Kidney (tissue), 22 donors: ENCODE data around the gene FAM118A. TPM values are rescaled to one million over a fixed set of nuclear protein-coding genes. Genes with fewer than 3 reads are reported as not detected.
A peak's percentile ranks its signal among the peaks of the same experiment; 100 is the strongest.
"Not testable (repeated sequence)": the region's sequence is repeated elsewhere in the genome, so short reads cannot be mapped to it uniquely, and the experiment has no call there.

Experiments
- DNase-seq, 5 donors: peaks; one replicate each; pipeline ENCODE4 v3.0.0-alpha.2; 2013 to 2020
- FAIRE-seq: peaks from 2 replicates; lab custom pipeline; 2012; peaks lifted over from hg19 to GRCh38; lab: Jason Lieb, UNC
- H3K27ac ChIP-seq, 2 donors: one replicate each; pipeline ENCODE4 v1.7.0; 2013; ENCODE audit warnings: low read depth in 2 of 2, low read length in 2 of 2, inconsistent platforms in 1 of 2
- H3K27me3 ChIP-seq: one replicate; pipeline ENCODE4 v1.7.1; 2013; ENCODE audit warnings: low read length, inconsistent platforms; ENCODE audit not compliant: control insufficient read depth, insufficient read depth
- H3K36me3 ChIP-seq, 3 donors: one replicate each; pipeline versions ENCODE4 v1.7.0 to v1.7.1; 2013; ENCODE audit warnings: low read length in 3 of 3, control low read depth in 1 of 3, inconsistent platforms in 1 of 3; ENCODE audit not compliant: insufficient read depth in 3 of 3, control insufficient read depth in 2 of 3
- H3K4me1 ChIP-seq, 3 donors: one replicate each; pipeline versions ENCODE4 v1.7.0 to v1.7.1; 2013; ENCODE audit warnings: low read length in 3 of 3, inconsistent platforms in 1 of 3, low read depth in 1 of 3; ENCODE audit not compliant: control insufficient read depth in 2 of 3, insufficient read depth in 2 of 3
- H3K4me3 ChIP-seq, 3 donors: one replicate each; pipeline versions ENCODE4 v1.7.0 to v1.8.1; 2013; ENCODE audit warnings: low read length in 3 of 3, control low read depth in 1 of 3, inconsistent platforms in 1 of 3
- H3K9ac ChIP-seq, 3 donors: one replicate each; pipeline versions ENCODE4 v1.7.0 to v1.7.1; 2013; ENCODE audit warnings: low read length in 3 of 3, control low read depth in 1 of 3, inconsistent platforms in 1 of 3
- H3K9me3 ChIP-seq, 3 donors: one replicate each; pipeline versions ENCODE4 v1.7.0 to v1.7.1; 2013; ENCODE audit warnings: low read length in 3 of 3, control low read depth in 1 of 3, inconsistent platforms in 1 of 3; ENCODE audit not compliant: control insufficient read depth in 2 of 3, insufficient read depth in 1 of 3
- intact Hi-C: fragments of 100-400 bp; cut with DNase I; formaldehyde crosslinking; loops from one replicate; pipeline ENCODE4 v1.11.1; 2022
- long read RNA-seq, 10 donors: library from polyadenylated mRNA in 1 of 10; unstranded in 1 of 10; transcript quantifications; one replicate each; pipeline ENCODE4 v2.0.0 and lab custom pipeline, GENCODE V29; 2021 to 2026
- polyA plus RNA-seq: library from polyadenylated mRNA; stranded (reverse); fragments of 350-450 nt; fragmentation: Illumina TruSeq; extraction: RNeasy Lipid Tissue Mini Kit (QIAGEN cat#74804); gene quantifications from one replicate; pipeline ENCODE4 v1.2.3, GENCODE V29; 2014; ENCODE audit warnings: low read depth, low replicate concordance; ENCODE audit not compliant: insufficient read depth
- total RNA-seq: library from RNA; stranded (reverse); fragmentation: NEBNext Ultra II Directional; extraction: Animal tissue kit (Norgen Biotek cat#: 25700); gene quantifications from one replicate; pipeline ENCODE4 v1.2.1, GENCODE V29; 2021
- TF ChIP-seq, protein P1 (sequence below): IDR thresholded peaks from 3 replicates; pipeline ENCODE4 v1.5.1; 2012; ENCODE audit warnings: mild to moderate bottlenecking, moderate library complexity, borderline replicate concordance; ENCODE audit not compliant: insufficient read depth; ENCODE audit errors: extremely low read depth
- donor health status: control.
- donor health status: control.
- donor health status: control.
- donor health status: control.
- donor health status: control.
- donor health status: DM: yes; HTN: yes; CAD: no.
- donor health status: Normal renal cell carcinoma (clear cell type).

FAM118A gene
- total RNA-seq (13.0 TPM), polyA plus RNA-seq (5.7 TPM)
- long read RNA-seq, donor 1, partial matches to known transcripts: 0 of 4 reads
- long read RNA-seq, donor 1, other reads (novel, unspliced or antisense): 0 of 4 reads
- long read RNA-seq, donor 2, partial matches to known transcripts: 0 of 4 reads
- long read RNA-seq, donor 2, other reads (novel, unspliced or antisense): 0 of 4 reads
- long read RNA-seq, donor 3, partial matches to known transcripts: 0 of 2 reads
- long read RNA-seq, donor 3, other reads (novel, unspliced or antisense): 0 of 2 reads
- long read RNA-seq, donor 4, partial matches to known transcripts: 0 of 4 reads
- long read RNA-seq, donor 4, other reads (novel, unspliced or antisense): 0 of 4 reads
- long read RNA-seq, donor 5: 0 reads
- long read RNA-seq, donor 6, partial matches to known transcripts: 0 of 1 reads
- long read RNA-seq, donor 6, other reads (novel, unspliced or antisense): 0 of 1 reads
- long read RNA-seq, donor 7, partial matches to known transcripts: 7 of 13 reads
- long read RNA-seq, donor 7, other reads (novel, unspliced or antisense): 6 of 13 reads
- long read RNA-seq, donor 8, partial matches to known transcripts: 0 of 4 reads
- long read RNA-seq, donor 8, other reads (novel, unspliced or antisense): 0 of 4 reads
- long read RNA-seq, donor 9, partial matches to known transcripts: 0 of 3 reads
- long read RNA-seq, donor 9, other reads (novel, unspliced or antisense): 0 of 3 reads
- long read RNA-seq, donor 10, partial matches to known transcripts: 0 of 1 reads
- long read RNA-seq, donor 10, other reads (novel, unspliced or antisense): 0 of 1 reads

DNA sequence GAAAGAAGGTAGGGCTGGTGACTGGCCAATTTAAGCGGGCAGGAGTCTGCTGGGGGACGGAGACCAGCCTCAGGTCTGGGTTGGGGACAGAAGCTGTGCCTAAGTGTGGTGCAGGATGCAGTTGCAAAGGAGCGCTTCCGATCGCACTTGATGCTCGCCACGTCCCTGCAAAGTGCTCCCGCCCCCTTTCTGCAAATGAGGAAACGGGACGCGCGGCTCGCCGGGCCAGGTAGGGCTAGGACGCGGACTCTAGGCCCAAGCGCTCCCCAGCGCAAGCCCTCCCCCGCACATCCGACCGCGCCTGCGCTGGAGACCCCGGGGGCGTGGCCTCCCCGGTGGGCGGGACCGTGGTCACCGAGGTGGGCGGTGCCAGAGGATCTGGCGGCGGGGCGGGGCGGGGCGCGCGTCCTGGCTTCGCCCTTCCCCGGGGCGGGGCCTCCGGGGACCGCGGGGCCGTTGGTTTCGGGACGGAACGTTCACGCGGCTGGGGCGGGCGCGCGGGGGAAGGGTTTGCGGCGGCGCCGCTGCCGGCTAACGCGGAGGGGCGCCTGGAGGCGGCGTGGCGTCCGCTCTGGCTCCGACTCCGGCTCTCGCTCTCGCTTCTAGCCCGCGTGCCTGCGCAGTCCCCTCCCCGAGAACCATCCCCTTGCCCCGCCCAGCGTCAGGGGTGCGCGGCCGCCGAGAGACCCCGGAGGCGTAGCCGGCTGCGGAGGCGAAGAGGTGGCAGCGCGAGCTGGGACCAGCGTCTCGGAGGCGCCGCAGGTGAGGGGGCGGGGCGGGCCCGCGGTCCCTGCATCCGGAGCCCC is at the start of gene FAM118A:
TSS of gene FAM118A (plus strand) at position 513 of the 806 bp plus-strand sequence. CDS start 12,446 bp downstream, outside the sequence.
- no peaks in the 10 kb centered on the region for H3K36me3 ChIP-seq
- DNase-seq (peak; percentile 94 to 98 (median 97)), FAIRE-seq (no peak)
- intact Hi-C loops: no loop called here
- peak within 1 kb of the TSS; percentile 77 to 85 (median 80) for H3K4me3 ChIP-seq
- peak within 1 kb of the TSS; percentile 57 to 72 for H3K27ac ChIP-seq
- no peaks in the 10 kb centered on the region for H3K27me3 ChIP-seq
- H3K9me3 ChIP-seq: no peaks in the 10 kb centered on the region
- TF ChIP-seq, protein P1, sequence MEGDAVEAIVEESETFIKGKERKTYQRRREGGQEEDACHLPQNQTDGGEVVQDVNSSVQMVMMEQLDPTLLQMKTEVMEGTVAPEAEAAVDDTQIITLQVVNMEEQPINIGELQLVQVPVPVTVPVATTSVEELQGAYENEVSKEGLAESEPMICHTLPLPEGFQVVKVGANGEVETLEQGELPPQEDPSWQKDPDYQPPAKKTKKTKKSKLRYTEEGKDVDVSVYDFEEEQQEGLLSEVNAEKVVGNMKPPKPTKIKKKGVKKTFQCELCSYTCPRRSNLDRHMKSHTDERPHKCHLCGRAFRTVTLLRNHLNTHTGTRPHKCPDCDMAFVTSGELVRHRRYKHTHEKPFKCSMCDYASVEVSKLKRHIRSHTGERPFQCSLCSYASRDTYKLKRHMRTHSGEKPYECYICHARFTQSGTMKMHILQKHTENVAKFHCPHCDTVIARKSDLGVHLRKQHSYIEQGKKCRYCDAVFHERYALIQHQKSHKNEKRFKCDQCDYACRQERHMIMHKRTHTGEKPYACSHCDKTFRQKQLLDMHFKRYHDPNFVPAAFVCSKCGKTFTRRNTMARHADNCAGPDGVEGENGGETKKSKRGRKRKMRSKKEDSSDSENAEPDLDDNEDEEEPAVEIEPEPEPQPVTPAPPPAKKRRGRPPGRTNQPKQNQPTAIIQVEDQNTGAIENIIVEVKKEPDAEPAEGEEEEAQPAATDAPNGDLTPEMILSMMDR: peak; percentile 0
- peaks cover 0 to 10% (median 7%) of the 10 kb centered on the region in 3 donors for H3K4me1 ChIP-seq
- peak within 1 kb of the TSS; percentile 5 to 82 (median 76) for H3K9ac ChIP-seq

DNA sequence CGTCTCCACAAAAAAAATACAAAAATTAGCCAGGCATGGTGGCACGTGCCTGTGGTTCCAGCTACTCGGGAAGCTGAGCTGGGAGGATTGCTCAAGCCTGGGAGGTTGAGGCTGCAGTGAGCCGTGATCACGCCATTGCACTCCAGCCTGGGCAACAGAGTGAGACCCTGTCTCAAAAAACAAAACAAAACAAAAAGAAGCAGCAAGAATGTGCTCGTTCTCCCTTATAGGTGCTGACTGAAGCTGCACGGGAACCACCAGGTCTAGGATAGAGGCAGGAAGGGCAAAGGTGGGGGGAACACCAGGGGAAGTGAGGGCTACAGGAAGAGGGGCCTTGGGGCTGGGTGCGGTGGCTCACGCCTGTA is 49.4 kb upstream of the FAM118A start:
- DNase-seq, FAIRE-seq, intact Hi-C loops: not testable (repeated sequence)

DNA sequence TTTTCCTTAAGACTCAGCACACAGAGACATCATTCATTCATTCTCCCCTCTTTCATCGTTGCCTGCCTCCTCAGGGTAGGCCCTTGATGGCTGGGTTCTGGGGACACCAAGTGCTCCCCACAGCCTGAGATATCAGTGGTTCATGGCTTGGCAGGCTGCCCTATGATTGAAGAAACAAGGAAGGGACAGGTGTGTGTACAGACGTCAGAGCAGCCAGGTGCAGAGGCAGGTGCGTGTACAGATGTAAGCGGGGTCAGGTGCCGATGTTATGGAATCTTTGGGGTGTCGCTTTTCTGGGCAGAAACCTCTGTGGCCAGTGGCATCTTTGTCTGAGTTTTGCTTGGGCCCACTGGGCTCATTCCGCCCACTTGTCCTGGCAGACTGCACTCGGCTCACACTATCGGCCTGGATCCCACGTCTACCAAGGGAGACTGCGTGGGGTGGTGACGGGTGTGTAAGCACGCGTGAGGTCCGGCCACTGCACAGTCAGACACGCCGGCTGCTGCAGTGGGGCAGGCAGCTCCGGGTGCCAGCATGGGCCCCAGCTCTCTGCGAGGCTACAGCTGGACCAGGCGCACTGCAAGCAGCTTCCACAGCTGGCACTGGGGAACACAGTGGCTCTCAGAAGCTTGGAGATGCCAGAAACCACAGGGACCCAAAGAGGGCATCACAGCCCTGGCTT is 48.2 kb upstream of the FAM118A start:
- TF ChIP-seq, protein P1: no peak
- peaks cover 0 to 12% (median 8%) of the 10 kb centered on the region in 3 donors for H3K4me1 ChIP-seq
- DNase-seq: no peak
- H3K36me3 ChIP-seq: no peaks in the 10 kb centered on the region
- H3K27ac ChIP-seq: no peak overlapping the region
- intact Hi-C loops: no loop called here
- H3K27me3 ChIP-seq: no peaks in the 10 kb centered on the region
- H3K9me3 ChIP-seq: no peaks in the 10 kb centered on the region
- FAIRE-seq: no peak
- no peak overlapping the region for H3K9ac ChIP-seq
- H3K4me3 ChIP-seq: no peak overlapping the region

More for the DNA sequence above, 49.4 kb upstream of the FAM118A start:
- not testable (repeated sequence) for H3K4me3 ChIP-seq, H3K27ac ChIP-seq, H3K27me3 ChIP-seq, H3K9me3 ChIP-seq, H3K36me3 ChIP-seq, H3K9ac ChIP-seq
- H3K4me1 ChIP-seq: peaks cover 0 to 12% (median 8%) of the 10 kb centered on the region in 3 donors
